ENCODE measurements around the gene RPP38.

RPP38 gene

DNA sequence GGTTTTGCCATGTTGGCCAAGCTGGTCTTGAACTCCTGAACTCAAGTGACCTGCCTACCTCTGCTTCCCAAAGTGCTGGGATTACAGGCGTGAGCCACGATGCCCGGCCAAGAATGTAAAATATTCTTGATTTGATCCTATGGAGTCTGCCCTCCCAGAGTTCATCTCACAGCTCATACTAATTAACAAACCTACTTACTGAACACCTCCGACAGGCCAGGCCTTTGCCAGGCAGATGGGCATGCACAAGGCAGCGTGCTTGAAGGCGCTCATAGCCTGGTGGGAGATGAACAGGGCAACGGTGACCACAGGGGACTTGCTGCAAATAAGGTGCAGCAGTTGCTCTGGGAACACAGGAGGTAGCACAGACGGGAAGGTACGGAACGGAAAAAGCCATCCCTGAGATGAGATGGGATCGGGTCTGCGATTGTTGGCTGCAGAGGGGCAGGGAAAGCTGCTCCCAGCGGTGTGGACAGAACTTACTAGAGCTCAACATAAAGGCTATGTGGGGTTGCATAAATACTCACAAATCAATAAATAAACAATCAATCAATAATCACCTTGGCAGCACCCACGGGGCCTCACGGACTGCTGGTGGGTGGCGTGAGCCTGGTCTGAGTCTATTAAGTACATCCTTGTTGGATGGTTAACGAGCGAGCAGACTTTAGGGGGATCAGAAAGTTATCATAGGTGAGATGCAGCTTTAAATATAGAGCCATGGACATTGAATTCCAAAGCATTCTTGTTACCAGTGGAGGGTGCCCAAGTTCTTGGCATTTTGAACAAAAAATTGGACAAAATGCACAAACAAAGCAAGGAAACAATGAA is 13.3 kb upstream of the RPP38 start:
- Histone ChIP-seq H3K36me3 (ENCODE audit: control insufficient read depth, insufficient read depth, low read length) (no peaks in the 10 kb centered on the region), H3K4me3 (ENCODE audit: low read length) (peak overlapping the region; percentile 42), H3K9me3 (ENCODE audit: control insufficient read depth, low read length) (no peaks in the 10 kb centered on the region), H3K9ac (ENCODE audit: low read length) (peak overlapping the region; percentile 35), H3K4me1 (ENCODE audit: control insufficient read depth, insufficient read depth, low read length) (peaks cover 13% of the 10 kb centered on the region), H3K27me3 (ENCODE audit: control insufficient read depth, insufficient read depth, low read length) (no peaks in the 10 kb centered on the region)

DNA sequence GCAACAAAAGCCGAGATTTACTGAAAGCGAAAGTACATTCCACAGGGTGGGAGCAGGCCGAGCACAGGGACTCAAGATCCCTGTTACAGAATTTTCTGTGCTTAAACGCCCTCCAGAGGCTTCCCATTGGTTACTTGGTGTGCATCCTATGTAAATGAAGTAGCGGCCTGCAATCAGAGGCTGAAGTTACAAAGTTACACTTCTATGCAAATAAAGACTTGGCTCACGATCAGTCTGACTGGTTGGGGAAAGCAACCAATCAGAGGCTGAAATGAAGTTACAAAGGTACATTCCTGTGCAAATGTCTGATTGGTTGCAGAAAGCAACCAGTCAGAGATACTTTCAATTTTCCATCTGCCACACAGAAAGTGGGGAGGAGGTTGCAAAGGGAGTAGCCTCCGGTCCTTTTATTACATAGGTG is 12.6 kb upstream of the RPP38 start:
- H3K9ac ChIP-seq (ENCODE audit: low read length) = peak overlapping the region; percentile 35

DNA sequence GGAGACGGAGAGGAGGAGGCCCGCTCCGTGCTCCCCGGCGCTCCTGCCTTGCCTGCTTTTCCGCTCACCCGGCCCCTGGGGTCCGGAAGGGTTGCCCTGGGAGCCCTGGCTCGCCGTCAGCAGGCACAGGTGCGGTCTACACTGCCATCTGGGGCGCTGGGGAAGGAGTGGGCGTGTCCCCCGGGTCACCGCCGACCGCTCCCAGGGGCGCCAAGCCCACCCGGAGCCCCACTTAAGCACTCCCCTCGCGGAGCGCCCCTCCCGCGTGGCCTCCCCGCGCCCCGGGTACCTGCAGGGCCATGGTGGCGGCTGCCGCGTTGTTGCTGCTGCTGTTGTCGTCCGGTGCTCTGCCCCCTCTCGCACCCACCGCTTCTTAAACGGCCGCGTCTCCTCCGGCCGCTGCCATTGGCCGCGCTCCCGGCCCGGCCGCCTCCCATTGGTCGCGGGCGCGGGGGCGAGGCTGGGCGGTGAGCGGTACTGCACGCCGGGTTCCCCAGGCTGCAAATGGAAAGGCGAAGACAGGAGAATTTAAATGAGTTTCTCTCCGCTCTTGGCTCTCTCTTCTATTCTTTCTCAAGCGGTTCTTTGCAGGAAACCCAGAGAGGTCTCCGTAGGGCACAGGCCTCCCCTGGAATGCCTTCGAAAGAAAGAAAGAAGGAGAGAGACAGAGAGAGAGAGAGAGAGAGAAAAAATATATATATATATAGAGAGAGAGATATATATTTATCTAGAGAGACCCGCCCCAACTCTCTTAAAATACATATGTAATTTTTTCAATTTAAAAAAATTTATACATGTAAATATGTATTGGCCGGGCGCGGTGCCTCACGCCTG is 8.5 kb upstream of the RPP38 start, which contains the start of gene ACBD7:
Gene ACBD7 (minus strand): TSS at position 349 of the 834 bp plus-strand sequence. CDS start 48 bp downstream, at position 301.
- Histone ChIP-seq H3K9ac (ENCODE audit: low read length) (no peak within 1 kb of the TSS), H3K4me1 (ENCODE audit: control insufficient read depth, insufficient read depth, low read length) (peaks cover 13% of the 10 kb centered on the region), H3K36me3 (ENCODE audit: control insufficient read depth, insufficient read depth, low read length) (no peaks in the 10 kb centered on the region), H3K9me3 (ENCODE audit: control insufficient read depth, low read length) (no peaks in the 10 kb centered on the region), H3K4me3 (ENCODE audit: low read length) (no peak within 1 kb of the TSS), H3K27me3 (ENCODE audit: control insufficient read depth, insufficient read depth, low read length) (peaks cover 3% of the 10 kb centered on the region)

More for the DNA sequence above, 12.6 kb upstream of the RPP38 start:
- H3K9me3 ChIP-seq (ENCODE audit: control insufficient read depth, low read length) = no peaks in the 10 kb centered on the region
- H3K4me1 ChIP-seq (ENCODE audit: control insufficient read depth, insufficient read depth, low read length) = peaks cover 13% of the 10 kb centered on the region
- no peaks in the 10 kb centered on the region for H3K36me3 ChIP-seq (ENCODE audit: control insufficient read depth, insufficient read depth, low read length)
- H3K27me3 ChIP-seq (ENCODE audit: control insufficient read depth, insufficient read depth, low read length) = no peaks in the 10 kb centered on the region
- peak overlapping the region; percentile 42 for H3K4me3 ChIP-seq (ENCODE audit: low read length)

DNA sequence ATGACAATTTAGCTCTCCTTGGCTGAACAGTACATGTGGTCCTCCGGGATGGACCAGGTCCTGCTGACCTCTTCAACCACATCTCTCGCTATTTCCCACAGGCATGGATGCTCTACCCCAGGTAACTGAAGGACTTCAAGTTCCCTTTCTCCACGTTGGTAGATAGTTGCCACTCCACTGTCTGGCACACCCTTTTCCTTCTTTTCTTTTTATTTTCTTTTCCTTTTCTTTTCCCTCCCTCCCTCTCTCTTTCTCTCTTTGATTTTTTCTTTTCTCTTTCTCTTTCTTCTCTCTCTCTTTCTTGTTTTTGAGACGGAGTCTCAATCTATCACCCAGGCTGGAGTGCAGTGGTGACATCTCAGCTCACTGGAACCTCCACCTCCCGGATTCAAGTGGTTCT is 5.7 kb upstream of the RPP38 start:
- peaks cover 6% of the 10 kb centered on the region for H3K4me1 ChIP-seq (ENCODE audit: control insufficient read depth, insufficient read depth, low read length)
- no peaks in the 10 kb centered on the region for H3K36me3 ChIP-seq (ENCODE audit: control insufficient read depth, insufficient read depth, low read length)
- peaks cover 3% of the 10 kb centered on the region for H3K27me3 ChIP-seq (ENCODE audit: control insufficient read depth, insufficient read depth, low read length)
- H3K9me3 ChIP-seq (ENCODE audit: control insufficient read depth, low read length) = no peaks in the 10 kb centered on the region
- no peak overlapping the region for H3K9ac ChIP-seq (ENCODE audit: low read length)
- no peak overlapping the region for H3K4me3 ChIP-seq (ENCODE audit: low read length)

DNA sequence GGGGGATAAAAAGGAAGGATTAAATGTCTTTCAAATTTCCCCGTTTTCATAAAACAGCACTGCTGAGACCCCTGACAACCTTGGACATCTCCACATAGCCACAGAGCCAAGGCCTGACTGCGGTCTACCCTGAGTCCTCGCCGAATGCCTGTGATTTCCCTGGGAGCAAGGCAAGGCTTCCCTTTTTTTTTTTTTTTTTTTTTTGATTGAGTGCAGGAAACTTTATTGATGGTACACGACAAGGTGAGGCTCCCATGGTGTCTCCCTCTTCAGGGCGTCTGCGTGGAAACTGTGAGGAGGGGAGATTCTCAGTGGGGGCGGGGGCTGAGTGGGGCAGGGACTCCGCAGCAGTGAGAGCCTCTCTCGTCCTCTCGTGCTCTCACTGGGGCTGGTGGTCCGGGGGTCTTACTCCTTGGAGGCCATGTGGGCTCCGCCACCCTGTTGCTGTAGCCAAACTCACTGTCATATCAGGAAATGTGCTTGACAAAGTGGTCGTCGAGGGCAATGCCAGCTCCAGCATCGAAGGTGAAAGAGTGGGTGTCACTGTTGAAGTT is 4.2 kb upstream of the RPP38 start:
- Histone ChIP-seq H3K9me3 (ENCODE audit: control insufficient read depth, low read length) (no peaks in the 10 kb centered on the region), H3K9ac (ENCODE audit: low read length) (no peak overlapping the region), H3K36me3 (ENCODE audit: control insufficient read depth, insufficient read depth, low read length) (no peaks in the 10 kb centered on the region), H3K4me1 (ENCODE audit: control insufficient read depth, insufficient read depth, low read length) (peaks cover 10% of the 10 kb centered on the region), H3K4me3 (ENCODE audit: low read length) (no peak overlapping the region), H3K27me3 (ENCODE audit: control insufficient read depth, insufficient read depth, low read length) (peaks cover 3% of the 10 kb centered on the region)

DNA sequence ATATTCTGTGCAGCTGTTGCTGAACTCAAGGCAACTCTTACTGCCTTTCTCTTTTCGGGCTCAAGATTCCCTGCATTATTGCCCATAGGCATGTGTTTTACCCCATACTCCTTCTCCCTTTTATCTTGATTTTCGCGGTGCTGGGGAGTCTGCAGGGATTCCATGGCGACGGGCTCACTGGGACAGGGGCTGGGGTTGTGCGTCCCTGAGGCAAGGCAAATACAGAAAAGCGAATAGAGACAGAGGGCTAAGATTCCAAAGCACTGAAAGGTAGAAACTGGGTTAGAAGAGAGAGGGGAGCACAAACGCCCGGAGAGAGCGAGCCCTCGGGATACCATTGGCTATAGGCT is 519 bp upstream of the RPP38 start:
- Histone ChIP-seq H3K9me3 (ENCODE audit: control insufficient read depth, low read length) (no peaks in the 10 kb centered on the region), H3K36me3 (ENCODE audit: control insufficient read depth, insufficient read depth, low read length) (no peaks in the 10 kb centered on the region), H3K4me1 (ENCODE audit: control insufficient read depth, insufficient read depth, low read length) (peaks cover 15% of the 10 kb centered on the region), H3K27me3 (ENCODE audit: control insufficient read depth, insufficient read depth, low read length) (peaks cover 3% of the 10 kb centered on the region), H3K9ac (ENCODE audit: low read length) (peak overlapping the region; percentile 93), H3K4me3 (ENCODE audit: low read length) (peak overlapping the region; percentile 64)

DNA sequence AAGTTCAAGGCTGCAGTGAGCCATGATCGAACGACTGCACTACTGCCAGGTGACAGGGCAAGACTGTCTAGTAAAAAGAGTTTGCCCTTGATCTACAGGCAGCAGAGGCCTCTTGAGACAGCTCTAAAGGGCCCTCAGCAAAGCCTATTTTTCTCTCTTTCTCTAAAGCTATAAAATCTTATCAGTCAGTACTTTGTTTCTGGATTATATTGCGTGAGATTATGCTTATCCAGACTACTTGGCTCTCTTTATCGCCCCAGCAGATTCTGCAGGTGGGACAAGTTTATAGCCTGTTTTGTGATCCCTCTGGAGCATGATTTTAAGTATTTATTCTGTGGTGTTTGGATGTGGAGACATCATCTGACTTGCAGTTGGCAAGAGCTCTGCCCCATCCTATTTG is 2.7 kb downstream of the RPP38 start:
- no peaks in the 10 kb centered on the region for H3K36me3 ChIP-seq (ENCODE audit: control insufficient read depth, insufficient read depth, low read length)
- peaks cover 15% of the 10 kb centered on the region for H3K4me1 ChIP-seq (ENCODE audit: control insufficient read depth, insufficient read depth, low read length)
- no peak overlapping the region for H3K9ac ChIP-seq (ENCODE audit: low read length)
- no peaks in the 10 kb centered on the region for H3K9me3 ChIP-seq (ENCODE audit: control insufficient read depth, low read length)
- no peaks in the 10 kb centered on the region for H3K27me3 ChIP-seq (ENCODE audit: control insufficient read depth, insufficient read depth, low read length)
- H3K4me3 ChIP-seq (ENCODE audit: low read length) = no peak overlapping the region

DNA sequence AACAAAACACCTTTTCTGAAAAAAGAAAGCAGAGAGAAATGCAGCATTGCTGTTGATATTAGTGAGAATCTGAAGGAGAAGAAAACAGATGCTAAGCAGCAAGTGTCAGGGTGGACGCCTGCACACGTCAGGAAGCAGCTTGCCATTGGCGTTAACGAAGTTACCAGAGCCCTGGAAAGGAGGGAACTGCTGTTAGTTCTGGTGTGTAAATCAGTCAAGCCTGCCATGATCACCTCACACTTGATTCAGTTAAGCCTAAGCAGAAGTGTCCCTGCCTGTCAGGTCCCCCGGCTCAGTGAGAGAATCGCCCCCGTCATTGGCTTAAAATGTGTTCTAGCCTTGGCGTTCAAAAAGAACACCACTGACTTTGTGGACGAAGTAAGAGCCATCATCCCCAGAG is 6.4 kb downstream of the RPP38 start:
- no peaks in the 10 kb centered on the region for H3K36me3 ChIP-seq (ENCODE audit: control insufficient read depth, insufficient read depth, low read length)
- H3K4me3 ChIP-seq (ENCODE audit: low read length) = no peak overlapping the region
- H3K9me3 ChIP-seq (ENCODE audit: control insufficient read depth, low read length) = no peaks in the 10 kb centered on the region

DNA sequence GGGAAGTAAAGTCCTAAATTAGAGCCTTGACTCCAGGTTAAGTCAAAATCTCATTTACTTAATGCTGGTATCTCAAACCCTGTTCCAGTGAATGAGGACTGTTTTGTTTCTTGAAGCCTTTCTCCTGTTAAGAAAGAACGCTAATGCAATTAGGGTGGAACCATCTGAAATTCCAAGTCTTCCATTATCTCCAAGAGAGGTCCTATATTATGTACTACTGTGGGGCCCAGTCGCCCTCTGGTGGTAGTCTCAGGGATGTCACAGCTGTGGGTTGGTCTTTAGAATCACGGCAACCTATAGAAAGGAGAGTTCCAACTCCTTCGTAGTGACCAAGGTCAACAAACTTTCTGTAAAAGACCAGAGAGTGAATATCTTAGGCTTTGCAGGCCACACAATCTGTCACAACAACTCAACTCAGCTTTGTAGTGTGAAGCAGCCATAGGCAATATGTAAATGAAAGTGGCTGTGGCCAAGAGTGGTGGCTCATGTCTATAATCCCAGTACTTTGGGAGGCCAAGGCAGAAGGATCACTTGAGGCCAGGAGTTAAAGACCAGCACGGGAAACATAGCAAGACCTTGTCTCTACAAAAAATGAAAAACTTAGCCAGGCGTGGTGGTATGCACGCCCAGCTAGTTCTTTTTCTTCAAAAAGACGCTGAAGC is 9.3 kb downstream of the RPP38 start:
- Histone ChIP-seq H3K4me3 (ENCODE audit: low read length) (no peak overlapping the region), H3K9me3 (ENCODE audit: control insufficient read depth, low read length) (no peaks in the 10 kb centered on the region), H3K36me3 (ENCODE audit: control insufficient read depth, insufficient read depth, low read length) (no peaks in the 10 kb centered on the region), H3K27me3 (ENCODE audit: control insufficient read depth, insufficient read depth, low read length) (no peaks in the 10 kb centered on the region), H3K9ac (ENCODE audit: low read length) (no peak overlapping the region), H3K4me1 (ENCODE audit: control insufficient read depth, insufficient read depth, low read length) (peaks cover 6% of the 10 kb centered on the region)

More for the DNA sequence above, 6.4 kb downstream of the RPP38 start:
- H3K27me3 ChIP-seq (ENCODE audit: control insufficient read depth, insufficient read depth, low read length) = no peaks in the 10 kb centered on the region
- H3K4me1 ChIP-seq (ENCODE audit: control insufficient read depth, insufficient read depth, low read length) = peaks cover 15% of the 10 kb centered on the region
- no peak overlapping the region for H3K9ac ChIP-seq (ENCODE audit: low read length)

DNA sequence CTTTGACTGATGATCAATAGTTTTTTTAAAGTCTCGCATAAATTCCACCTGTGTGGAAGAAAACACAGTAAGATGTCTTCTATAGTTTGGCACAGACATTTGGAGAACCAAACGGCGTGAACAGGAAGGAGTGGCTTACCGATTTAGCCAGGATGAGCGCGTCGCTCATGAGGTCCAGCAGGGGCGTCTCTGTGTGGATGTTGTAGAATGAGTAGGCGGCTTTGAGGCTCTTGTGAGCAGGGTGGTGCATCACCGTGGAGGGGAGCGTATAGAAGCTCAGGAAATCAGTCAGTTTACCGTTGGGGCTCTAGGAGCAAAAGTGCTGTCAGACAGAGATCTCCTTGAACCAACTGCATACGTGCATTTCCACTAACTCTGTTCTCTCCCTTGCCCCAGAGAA is 15.5 kb downstream of the RPP38 start:
- Histone ChIP-seq H3K36me3 (ENCODE audit: control insufficient read depth, insufficient read depth, low read length) (no peaks in the 10 kb centered on the region), H3K4me1 (ENCODE audit: control insufficient read depth, insufficient read depth, low read length) (no peaks in the 10 kb centered on the region), H3K4me3 (ENCODE audit: low read length) (no peak overlapping the region), H3K9ac (ENCODE audit: low read length) (no peak overlapping the region), H3K27me3 (ENCODE audit: control insufficient read depth, insufficient read depth, low read length) (no peaks in the 10 kb centered on the region), H3K9me3 (ENCODE audit: control insufficient read depth, low read length) (no peaks in the 10 kb centered on the region)

DNA sequence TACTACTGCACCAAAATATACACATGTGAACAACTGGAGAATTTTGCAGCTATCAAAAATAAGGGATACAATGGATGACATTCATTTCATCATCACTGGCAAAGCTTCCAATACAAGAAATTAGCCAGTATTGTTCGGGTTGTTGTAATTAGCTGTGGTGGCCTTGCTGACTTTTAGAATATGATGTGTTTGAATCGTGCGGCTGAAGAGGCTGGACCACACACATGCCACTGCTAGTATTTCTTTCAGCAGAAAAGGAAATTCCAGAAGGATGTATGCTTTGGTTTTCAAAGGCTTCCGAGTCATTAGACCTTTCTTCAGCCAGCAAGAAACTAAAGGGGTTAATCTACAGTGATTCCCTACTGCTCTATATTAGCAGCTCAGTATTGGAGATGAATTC is 16.6 kb downstream of the RPP38 start:
- Histone ChIP-seq H3K9ac (ENCODE audit: low read length) (no peak overlapping the region), H3K27me3 (ENCODE audit: control insufficient read depth, insufficient read depth, low read length) (no peaks in the 10 kb centered on the region), H3K36me3 (ENCODE audit: control insufficient read depth, insufficient read depth, low read length) (no peaks in the 10 kb centered on the region), H3K9me3 (ENCODE audit: control insufficient read depth, low read length) (no peaks in the 10 kb centered on the region), H3K4me1 (ENCODE audit: control insufficient read depth, insufficient read depth, low read length) (no peaks in the 10 kb centered on the region), H3K4me3 (ENCODE audit: low read length) (no peak overlapping the region)
